CD14-positive monocyte (primary cell): Measurements from ENCODE around the gene SRP9. TPM values are rescaled to one million over a fixed set of nuclear protein-coding genes. Genes with fewer than 3 reads are reported as not detected.
"Not testable (repeated sequence)": the region's sequence is repeated elsewhere in the genome, so short reads cannot be mapped to it uniquely, and the experiment has no call there.

Source experiments
- DNase-seq, 3 donors: peaks; one replicate each; pipeline ENCODE4 v3.0.0-alpha.2; 2011 to 2022
- H2AFZ ChIP-seq: 2 replicates; pipeline ENCODE4 v1.6.0; 2012; ENCODE audit warnings: mild to moderate bottlenecking, low read depth, low read length, inconsistent platforms; ENCODE audit not compliant: insufficient read depth, poor library complexity, severe bottlenecking
- H3K27ac ChIP-seq, 2 donors: 1 replicate in 1 of 2; 2 replicates in 1 of 2; pipeline ENCODE4 v1.5.1; 2012 to 2013; ENCODE audit warnings: low read length in 2 of 2, control low read depth in 1 of 2, inconsistent platforms in 1 of 2, low read depth in 1 of 2, mild to moderate bottlenecking in 1 of 2
- H3K27me3 ChIP-seq, 2 donors: one replicate each; pipeline versions ENCODE4 v1.6.0 to v1.6.1; 2011 to 2013; ENCODE audit warnings: low read length in 2 of 2; ENCODE audit not compliant: control insufficient read depth in 2 of 2, insufficient read depth in 2 of 2
- H3K36me3 ChIP-seq, 2 donors: replicated peaks in 1 of 2; 1 replicate in 1 of 2; 2 replicates in 1 of 2; pipeline versions ENCODE4 v1.5.1 to v1.6.1; 2012 to 2013; ENCODE audit warnings: low read length in 2 of 2, control low read depth in 1 of 2, inconsistent platforms in 1 of 2, mild to moderate bottlenecking in 1 of 2; ENCODE audit not compliant: insufficient read depth in 2 of 2, control insufficient read depth in 1 of 2
- H3K4me1 ChIP-seq, 2 donors: 1 replicate in 1 of 2; 2 replicates in 1 of 2; pipeline versions ENCODE4 v1.5.1 to v1.6.1; 2012 to 2013; ENCODE audit warnings: low read length in 2 of 2, control low read depth in 1 of 2, inconsistent platforms in 1 of 2, mild to moderate bottlenecking in 1 of 2, moderate library complexity in 1 of 2; ENCODE audit not compliant: insufficient read depth in 2 of 2, control insufficient read depth in 1 of 2
- H3K4me2 ChIP-seq: replicated peaks from 2 replicates; pipeline ENCODE3; 2012; ENCODE audit warnings: low read length, moderate library complexity, mild to moderate bottlenecking; ENCODE audit not compliant: poor library complexity, severe bottlenecking; ENCODE audit errors: extremely low read depth
- H3K4me3 ChIP-seq, 3 experiments: fragments of 200-600 bp in 1 of 3; sonication (generic) in 1 of 3; replicated peaks in 1 of 3; 1 replicate in 2 of 3; 2 replicates in 1 of 3; pipeline ENCODE4 v1.5.1; 2011 to 2013; ENCODE audit warnings: low read length in 3 of 3, mild to moderate bottlenecking in 3 of 3, control low read depth in 2 of 3, low read depth in 2 of 3, inconsistent platforms in 1 of 3, moderate library complexity in 1 of 3
- H3K79me2 ChIP-seq: 2 replicates; pipeline ENCODE4 v1.6.0; 2012; ENCODE audit warnings: mild to moderate bottlenecking, control low read depth, inconsistent platforms, low read length, moderate library complexity; ENCODE audit not compliant: insufficient read depth
- H3K9ac ChIP-seq: 2 replicates; pipeline ENCODE4 v1.6.0; 2017; ENCODE audit warnings: low read length, mild to moderate bottlenecking; ENCODE audit not compliant: insufficient read depth, poor library complexity, severe bottlenecking
- H3K9me3 ChIP-seq, 2 donors: replicated peaks in 1 of 2; 1 replicate in 1 of 2; 2 replicates in 1 of 2; pipeline versions ENCODE4 v1.5.1 to v1.6.1; 2012 to 2013; ENCODE audit warnings: low read length in 2 of 2, control low read depth in 1 of 2; ENCODE audit not compliant: control insufficient read depth in 1 of 2, insufficient read depth in 1 of 2
- H4K20me1 ChIP-seq: 2 replicates; pipeline ENCODE4 v1.6.0; 2012; ENCODE audit warnings: mild to moderate bottlenecking, low read length, control low read depth, moderate library complexity; ENCODE audit not compliant: insufficient read depth
- H3K27ac Mint-ChIP-seq, 7 donors: one replicate each; pipeline ENCODE4 v1.8.0; 2020; ENCODE audit warnings: mild to moderate bottlenecking in 7 of 7, mixed read lengths in 7 of 7, moderate library complexity in 6 of 7, inconsistent platforms in 2 of 7
- H3K27me3 Mint-ChIP-seq, 3 donors: one replicate each; pipeline ENCODE4 v1.8.0; 2021 to 2022; ENCODE audit warnings: low read depth in 3 of 3, mild to moderate bottlenecking in 3 of 3, mixed read lengths in 3 of 3, moderate library complexity in 3 of 3, inconsistent platforms in 1 of 3
- H3K36me3 Mint-ChIP-seq, 2 donors: one replicate each; pipeline ENCODE4 v1.8.0; 2020; ENCODE audit warnings: mixed read lengths in 2 of 2, inconsistent platforms in 1 of 2, mild to moderate bottlenecking in 1 of 2
- H3K4me1 Mint-ChIP-seq: one replicate; pipeline ENCODE4 v1.8.0; 2020; ENCODE audit warnings: mild to moderate bottlenecking, mixed read lengths
- H3K4me3 Mint-ChIP-seq, 2 donors: one replicate each; pipeline ENCODE4 v1.8.0; 2020; ENCODE audit warnings: mild to moderate bottlenecking in 2 of 2, mixed read lengths in 2 of 2, moderate library complexity in 1 of 2
- H3K9me3 Mint-ChIP-seq, 7 donors: one replicate each; pipeline ENCODE4 v1.8.0; 2020 to 2022; ENCODE audit warnings: mixed read lengths in 7 of 7, mild to moderate bottlenecking in 6 of 7, moderate library complexity in 6 of 7, inconsistent platforms in 2 of 7
- WGBS: methylation state at CpG from one replicate; pipeline ENCODE4 v1.1.5; 2013; ENCODE audit warnings: missing lambda C conversion rate; ENCODE audit not compliant: insufficient coverage; 5-methylcytosine and 5-hydroxymethylcytosine counted together
- intact Hi-C, 2 donors: fragments of 100-400 bp; cut with micrococcal nuclease; formaldehyde crosslinking; loops; one replicate each; pipeline versions ENCODE4 v1.15.0 to v1.15.1; 2023
- polyA plus RNA-seq, 3 donors: library from polyadenylated mRNA; depleted of rRNA in 1 of 3; unstranded in 2 of 3; stranded (reverse) in 1 of 3; fragments of 300-500 nt in 2 of 3; fragments of >200 nt in 1 of 3; fragmentation: Illumina TruSeq in 2 of 3; gene quantifications; 1 replicate in 2 of 3; 2 replicates in 1 of 3; pipeline ENCODE4 v1.2.3, GENCODE V29; 2012 to 2021
- TF ChIP-seq, protein P1 (sequence below): fragments of 200-600 bp; IDR thresholded peaks from one replicate; pipeline ENCODE4 v1.8.0; 2022; ENCODE audit warnings: antibody characterized with exemption, mild to moderate bottlenecking

SRP9 gene
- polyA plus RNA-seq, 3 donors: 89.5 to 329 (median 281) TPM

DNA sequence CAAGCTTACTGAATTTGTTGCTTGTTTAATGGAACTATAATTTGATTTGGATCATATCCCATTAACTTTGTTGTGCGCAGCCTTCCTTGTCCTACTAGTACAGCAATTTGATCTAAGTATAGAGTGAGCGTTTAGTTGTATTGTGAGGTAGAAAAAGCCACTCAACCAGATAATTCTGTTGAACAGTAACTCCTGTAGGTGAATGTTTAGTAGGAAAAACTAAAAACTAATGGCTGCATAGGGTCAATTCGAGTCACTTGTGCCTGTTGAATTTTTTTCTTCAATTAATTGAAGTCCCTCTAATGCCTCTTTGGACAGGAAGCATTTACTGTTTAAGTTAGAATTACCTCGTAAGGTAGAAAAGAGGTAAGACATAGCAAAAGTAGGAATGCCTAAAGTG lies 17.3 kb downstream of the SRP9 start:
- peaks cover 2 to 11% (median 8%) of the 10 kb centered on the region in 7 donors for H3K9me3 Mint-ChIP-seq
- Histone ChIP-seq H3K9me3 (peaks cover 0 to 9% of the 10 kb centered on the region in 2 donors), H3K36me3 (peaks cover 15 to 45% of the 10 kb centered on the region in 2 donors), H3K4me2 (no peak overlapping the region), H3K9ac (no peak overlapping the region), H3K27me3 (no peaks in the 10 kb centered on the region), H3K27ac (no peak overlapping the region), H3K4me3 (no peak overlapping the region), H2AFZ (no peak overlapping the region), H3K79me2 (no peaks in the 10 kb centered on the region), H3K4me1 (no peaks in the 10 kb centered on the region), H4K20me1 (peaks cover 8% of the 10 kb centered on the region)
- WGBS: 100% methylated on average over 1 of the region's 4 CpGs
- H3K36me3 Mint-ChIP-seq: peaks cover 27 to 56% of the 10 kb centered on the region in 2 donors
- H3K27ac Mint-ChIP-seq: no peak overlapping the region
- no peak for DNase-seq
- no peak overlapping the region for H3K4me3 Mint-ChIP-seq
- TF ChIP-seq, protein P1, sequence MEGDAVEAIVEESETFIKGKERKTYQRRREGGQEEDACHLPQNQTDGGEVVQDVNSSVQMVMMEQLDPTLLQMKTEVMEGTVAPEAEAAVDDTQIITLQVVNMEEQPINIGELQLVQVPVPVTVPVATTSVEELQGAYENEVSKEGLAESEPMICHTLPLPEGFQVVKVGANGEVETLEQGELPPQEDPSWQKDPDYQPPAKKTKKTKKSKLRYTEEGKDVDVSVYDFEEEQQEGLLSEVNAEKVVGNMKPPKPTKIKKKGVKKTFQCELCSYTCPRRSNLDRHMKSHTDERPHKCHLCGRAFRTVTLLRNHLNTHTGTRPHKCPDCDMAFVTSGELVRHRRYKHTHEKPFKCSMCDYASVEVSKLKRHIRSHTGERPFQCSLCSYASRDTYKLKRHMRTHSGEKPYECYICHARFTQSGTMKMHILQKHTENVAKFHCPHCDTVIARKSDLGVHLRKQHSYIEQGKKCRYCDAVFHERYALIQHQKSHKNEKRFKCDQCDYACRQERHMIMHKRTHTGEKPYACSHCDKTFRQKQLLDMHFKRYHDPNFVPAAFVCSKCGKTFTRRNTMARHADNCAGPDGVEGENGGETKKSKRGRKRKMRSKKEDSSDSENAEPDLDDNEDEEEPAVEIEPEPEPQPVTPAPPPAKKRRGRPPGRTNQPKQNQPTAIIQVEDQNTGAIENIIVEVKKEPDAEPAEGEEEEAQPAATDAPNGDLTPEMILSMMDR: no peak
- intact Hi-C loops: no loop called here
- peaks cover 0 to 1% (median 0%) of the 10 kb centered on the region in 3 donors for H3K27me3 Mint-ChIP-seq
- H3K4me1 Mint-ChIP-seq: no peaks in the 10 kb centered on the region

DNA sequence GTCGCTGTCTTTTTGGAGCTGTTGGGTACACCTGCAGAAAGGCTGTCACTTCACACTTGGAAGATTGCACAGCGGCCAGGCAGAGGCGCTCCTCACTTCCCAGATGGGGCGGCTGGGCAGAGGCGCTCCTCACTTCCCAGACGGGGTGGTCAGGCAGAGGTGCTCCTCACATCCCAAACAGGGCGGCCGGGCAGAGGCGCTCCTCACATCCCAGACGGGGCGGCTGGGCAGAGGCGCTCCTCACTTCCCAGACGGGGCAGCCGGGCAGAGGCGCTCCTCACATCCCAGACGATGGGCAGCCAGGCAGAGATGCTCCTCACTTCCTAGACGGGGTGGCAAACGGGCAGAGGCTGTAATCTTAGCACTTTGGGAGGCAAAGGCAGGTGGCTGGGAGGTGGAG lies 18.5 kb downstream of the SRP9 start:
- H3K4me3 Mint-ChIP-seq, H3K27me3 ChIP-seq, intact Hi-C loops, H2AFZ ChIP-seq, DNase-seq, H3K79me2 ChIP-seq, H3K4me3 ChIP-seq, H3K9me3 ChIP-seq, H4K20me1 ChIP-seq, H3K27ac ChIP-seq, H3K27ac Mint-ChIP-seq, H3K9me3 Mint-ChIP-seq, H3K4me2 ChIP-seq, H3K4me1 Mint-ChIP-seq, H3K4me1 ChIP-seq, H3K9ac ChIP-seq, H3K27me3 Mint-ChIP-seq: not testable (repeated sequence)
- H3K36me3 ChIP-seq: peaks cover 7 to 34% of the 10 kb centered on the region in 2 donors
- WGBS: 98% methylated on average over 8 of the region's 18 CpGs
- peaks cover 19 to 44% of the 10 kb centered on the region in 2 donors for H3K36me3 Mint-ChIP-seq

DNA sequence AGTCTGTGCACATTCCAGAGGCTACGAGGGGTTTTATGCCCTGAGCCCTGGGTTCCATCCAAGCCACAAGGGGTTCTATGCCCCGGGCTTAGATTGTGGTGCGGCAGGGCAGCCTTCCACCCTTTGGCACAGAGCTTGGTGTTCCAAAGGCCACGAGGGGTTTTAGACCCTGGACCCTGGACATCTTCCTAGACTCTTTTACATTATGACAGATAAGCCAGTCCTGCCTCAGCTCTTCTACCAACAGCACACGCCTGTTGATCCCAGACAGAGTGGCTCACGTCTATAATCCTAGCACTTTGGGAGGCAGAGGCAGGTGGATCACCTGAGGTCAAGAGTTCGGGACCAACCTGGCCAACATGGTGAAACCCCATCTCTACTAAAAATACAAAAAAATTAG lies 23.5 kb downstream of the SRP9 start:
- H3K9me3 Mint-ChIP-seq, H3K4me3 Mint-ChIP-seq, DNase-seq, H3K36me3 ChIP-seq, H3K79me2 ChIP-seq, H3K4me3 ChIP-seq, intact Hi-C loops, H3K4me1 ChIP-seq, H4K20me1 ChIP-seq, H3K9ac ChIP-seq, H3K36me3 Mint-ChIP-seq, H3K27ac ChIP-seq, H3K9me3 ChIP-seq, H3K27me3 Mint-ChIP-seq, H3K4me2 ChIP-seq, H2AFZ ChIP-seq, H3K27ac Mint-ChIP-seq, H3K27me3 ChIP-seq: not testable (repeated sequence)
- H3K4me1 Mint-ChIP-seq: peaks cover 12% of the 10 kb centered on the region
- WGBS: 98% methylated on average over 4 of the region's 7 CpGs
